HG02884 (cell line): Measurements from ENCODE around the gene SLC6A18.

Experiments
- ATAC-seq: cut with Tn5 transposase; IDR thresholded peaks from one replicate; pipeline ENCODE4 v1.9.1; 2021; ENCODE audit warnings: mild to moderate bottlenecking, moderate library complexity; ENCODE audit not compliant: unreplicated experiment

The SLC6A18 gene

GRCh38 chr5:1186351-1187233 is 38.6 kb upstream of the SLC6A18 start:
- no peak for ATAC-seq

DNA sequence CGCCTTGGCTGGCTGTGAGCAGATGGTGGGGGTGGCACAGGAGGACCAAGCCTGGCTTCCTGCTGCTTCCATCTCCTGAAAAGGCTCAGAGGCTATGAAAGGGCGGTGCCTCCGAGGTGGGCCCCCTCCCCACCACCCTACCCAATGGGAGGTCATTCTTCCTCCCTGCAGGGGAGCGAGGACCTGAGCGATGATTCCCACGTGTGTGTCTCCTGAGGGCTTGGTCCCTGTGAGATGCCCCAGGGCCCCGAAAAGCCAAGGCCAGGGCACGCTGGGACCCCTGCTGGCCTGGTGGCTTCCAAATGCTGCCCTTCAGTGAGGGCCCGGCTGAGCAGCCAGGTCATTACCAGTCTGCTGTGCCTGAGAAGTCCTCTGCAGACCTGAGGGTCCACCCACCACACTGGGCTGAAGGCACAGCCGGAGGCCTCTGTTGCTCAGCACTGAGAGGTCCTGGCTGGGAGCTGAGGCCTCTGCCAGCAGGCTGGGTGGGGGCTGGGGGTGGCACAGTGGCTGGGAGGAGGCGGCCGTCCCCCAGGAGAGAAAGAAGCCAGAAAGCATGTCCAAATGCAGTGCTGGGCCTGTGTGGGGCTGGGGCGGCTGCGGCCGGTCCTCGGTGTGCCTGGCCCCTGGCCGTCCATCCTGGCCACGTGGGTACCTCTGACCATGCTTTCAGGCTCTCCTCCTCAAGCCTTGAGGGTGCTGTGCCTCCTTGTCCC is 37.8 kb upstream of the SLC6A18 start:
- no peak for ATAC-seq

- ATAC-seq, result no peak
Observed at GRCh38 chr5:1187950-1188334, 37.2 kb upstream of the SLC6A18 start.

DNA sequence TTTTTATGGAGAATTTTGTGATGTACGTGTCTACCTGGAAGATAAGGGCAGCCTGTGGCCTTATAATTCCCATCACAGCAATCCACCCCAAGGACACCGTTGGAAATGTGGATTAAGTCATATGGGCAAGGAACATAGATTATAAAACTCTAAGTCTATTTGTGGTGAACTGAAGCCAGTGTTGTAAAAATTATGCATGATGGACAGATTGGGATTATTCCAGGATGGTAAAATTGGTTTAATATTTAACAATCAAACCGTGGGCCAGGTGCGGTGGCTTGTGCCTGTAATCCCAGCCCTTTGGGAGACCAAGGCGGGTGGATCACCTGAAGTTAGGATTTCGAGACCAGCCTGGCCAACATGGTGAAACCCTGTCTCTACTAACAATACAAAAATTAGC is 36.7 kb upstream of the SLC6A18 start:
- no peak for ATAC-seq

DNA sequence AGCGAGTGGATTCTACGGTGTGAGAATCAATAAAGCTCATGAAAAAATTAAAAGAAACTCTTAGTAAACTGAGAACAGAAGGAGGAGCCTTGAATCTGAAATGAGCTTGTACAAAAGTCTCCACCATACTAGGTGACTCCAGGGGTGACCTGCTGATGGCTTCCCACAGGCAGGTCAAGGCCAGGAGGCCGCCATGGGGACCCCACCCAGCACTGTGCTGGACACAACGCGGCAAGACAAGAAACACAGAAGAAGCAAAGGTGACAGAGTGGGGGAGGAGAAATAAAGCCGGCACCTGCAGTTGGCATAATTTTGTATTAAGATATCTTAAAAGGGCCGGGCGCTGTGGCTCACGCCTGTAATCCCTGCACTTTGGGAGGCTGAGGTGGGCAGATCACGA is 35.9 kb upstream of the SLC6A18 start:
- ATAC-seq, result no peak

DNA sequence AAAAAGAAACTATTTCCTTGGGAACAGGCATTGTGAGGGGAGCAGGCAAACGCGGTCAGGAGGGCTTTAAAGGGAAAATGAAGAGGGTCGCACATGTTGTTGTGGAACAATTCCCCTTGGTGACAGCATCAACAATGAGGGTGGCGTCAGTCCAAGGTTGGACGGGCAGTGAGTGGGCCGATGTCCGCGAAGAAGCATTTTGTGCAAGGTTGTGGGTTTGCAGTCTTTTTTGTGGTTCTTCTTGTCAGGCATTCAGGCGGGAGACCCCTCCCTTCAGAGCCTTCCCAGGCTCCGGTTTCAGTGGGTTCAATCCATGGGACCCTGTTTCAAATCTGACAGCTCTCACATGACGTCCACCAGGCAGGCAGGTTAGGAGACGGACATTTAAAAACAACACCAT is 34.9 kb upstream of the SLC6A18 start:
- no peak for ATAC-seq

DNA sequence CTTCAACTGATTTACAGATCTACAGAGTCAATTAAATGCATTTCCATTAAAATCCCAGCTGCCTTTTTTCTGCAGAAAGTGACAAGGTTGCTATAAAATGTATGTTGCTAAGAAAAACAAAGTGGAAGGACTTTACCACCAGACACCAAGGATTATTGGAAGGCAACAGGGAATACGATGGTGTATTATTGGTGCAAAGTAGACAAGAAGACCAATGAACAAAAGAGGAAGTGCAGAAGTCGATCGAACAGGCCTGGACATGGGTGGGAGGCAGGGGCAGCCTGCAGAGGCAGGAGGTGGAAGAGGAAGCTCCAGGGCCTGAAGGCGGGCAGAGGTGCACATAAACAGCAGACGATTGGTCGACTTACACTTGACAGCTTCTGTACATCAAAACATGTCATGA is 34.3 kb upstream of the SLC6A18 start:
- ATAC-seq, result no peak

DNA sequence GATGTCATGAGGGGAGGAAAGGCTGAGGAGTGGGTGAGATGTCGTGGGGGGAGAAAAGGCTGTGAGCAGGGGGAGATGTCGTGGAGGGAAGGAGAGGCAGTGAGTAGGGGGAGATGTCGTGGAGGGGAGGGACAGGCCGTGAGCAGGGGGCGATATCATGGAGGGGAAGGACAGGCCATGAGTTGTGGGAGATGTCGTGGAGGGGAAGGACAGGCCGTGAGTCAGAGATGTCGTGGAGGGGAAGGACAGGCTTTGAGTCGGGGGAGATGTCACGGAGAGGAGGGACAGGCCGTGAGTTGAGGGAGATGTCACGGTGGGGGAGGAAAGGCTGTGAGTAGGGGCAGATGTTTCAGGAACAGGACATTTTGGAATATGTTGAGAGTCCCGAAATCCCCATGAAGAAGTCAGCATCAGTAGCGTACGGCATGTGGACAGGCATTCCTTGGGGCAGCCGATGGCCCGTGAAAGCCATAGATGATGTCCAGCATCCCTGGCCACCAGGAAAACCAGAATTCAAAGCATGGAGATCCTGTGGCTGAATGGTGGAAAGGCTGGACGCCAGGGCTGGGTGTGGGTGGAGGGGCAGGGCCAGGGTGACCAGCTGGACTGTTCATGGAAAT is 32.1 kb upstream of the SLC6A18 start:
- ATAC-seq, result no peak

- ATAC-seq, result no peak
Observed at GRCh38 chr5:1193591-1193985, 31.6 kb upstream of the SLC6A18 start.

- no peak for ATAC-seq
Observed at GRCh38 chr5:1194378-1194777, 30.8 kb upstream of the SLC6A18 start.

GRCh38 chr5:1195439-1195838 is 29.7 kb upstream of the SLC6A18 start:
- no peak for ATAC-seq

GRCh38 chr5:1195916-1196315 is 29.3 kb upstream of the SLC6A18 start:
- ATAC-seq, result no peak

DNA sequence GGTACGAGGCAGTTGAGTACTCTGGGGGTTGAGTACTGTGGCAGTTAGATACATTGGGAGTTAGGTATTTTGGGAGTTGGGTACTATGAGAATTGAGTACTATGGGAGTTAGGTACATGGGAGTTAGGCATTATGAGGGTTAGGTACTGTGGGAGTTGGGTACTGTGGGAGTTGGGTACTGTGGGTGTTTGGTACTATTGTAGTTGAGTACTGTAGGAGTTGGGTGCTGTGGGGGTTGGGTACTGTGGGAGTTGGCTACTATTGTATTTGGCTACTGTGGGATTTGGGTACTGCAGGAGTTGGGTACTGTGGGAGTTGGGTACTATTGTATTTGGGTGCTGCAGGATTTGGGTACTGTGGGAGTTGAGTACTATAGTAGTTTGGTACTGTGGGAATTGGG is 28.6 kb upstream of the SLC6A18 start:
- no peak for ATAC-seq

DNA sequence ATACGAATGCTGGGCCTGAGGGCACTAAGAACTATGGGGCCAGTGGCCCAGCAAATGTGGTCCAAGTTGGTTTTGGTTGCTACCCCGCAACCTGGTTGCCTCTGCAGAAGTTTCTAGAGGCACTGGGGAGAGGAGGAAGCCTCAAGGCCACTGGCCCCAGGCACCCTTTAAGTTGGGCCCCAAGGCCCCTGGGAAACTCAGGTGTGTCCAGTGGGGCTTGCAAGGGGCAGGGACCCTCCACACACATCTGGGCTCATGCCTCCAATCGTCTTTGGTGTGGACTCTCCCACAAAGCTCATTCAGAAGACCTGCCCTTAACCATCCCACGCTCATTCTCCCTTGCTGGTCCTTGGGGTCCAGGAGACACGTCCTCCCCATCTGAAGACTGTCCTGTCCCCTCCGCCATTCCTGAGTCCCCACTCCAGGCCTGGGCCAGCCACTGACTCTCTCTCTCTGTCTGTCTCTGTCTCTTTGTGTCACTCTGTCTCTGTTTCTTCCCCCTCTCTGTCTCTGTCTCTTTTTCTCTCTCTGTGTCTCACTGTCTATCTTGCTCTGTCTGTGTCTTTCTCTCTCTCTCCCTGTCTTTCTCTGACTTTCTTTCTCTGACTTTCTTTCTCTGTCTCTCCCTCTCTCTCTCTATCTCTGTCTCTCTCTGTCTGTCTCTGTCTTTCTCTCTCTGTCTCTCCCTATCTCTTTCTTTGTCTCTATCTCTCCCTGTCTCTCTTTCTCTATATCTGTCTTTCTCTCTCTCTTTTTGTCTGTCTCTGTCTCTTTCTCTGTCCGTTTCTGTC is 27.1 kb upstream of the SLC6A18 start:
- ATAC-seq, result no peak

- no peak for ATAC-seq
Observed at GRCh38 chr5:1199340-1199648, 25.9 kb upstream of the SLC6A18 start.

GRCh38 chr5:1199649-1200494 is 25.3 kb upstream of the SLC6A18 start:
- no peak for ATAC-seq

- no peak for ATAC-seq
Observed at GRCh38 chr5:1200495-1201326, 24.5 kb upstream of the SLC6A18 start.

GRCh38 chr5:1201327-1202025 is 23.7 kb upstream of the SLC6A18 start, which contains the start of gene SLC6A19:
Gene SLC6A19, plus strand, starts transcription at chr5:1201595. Its CDS starts 56 bp downstream, at chr5:1201651.
- no peak for ATAC-seq
